ENCODE results near the gene MYF5.

GRCh38 chr12:80692114-80692513 is 24.6 kb upstream of the MYF5 start:
- TF ChIP-seq, protein P1, sequence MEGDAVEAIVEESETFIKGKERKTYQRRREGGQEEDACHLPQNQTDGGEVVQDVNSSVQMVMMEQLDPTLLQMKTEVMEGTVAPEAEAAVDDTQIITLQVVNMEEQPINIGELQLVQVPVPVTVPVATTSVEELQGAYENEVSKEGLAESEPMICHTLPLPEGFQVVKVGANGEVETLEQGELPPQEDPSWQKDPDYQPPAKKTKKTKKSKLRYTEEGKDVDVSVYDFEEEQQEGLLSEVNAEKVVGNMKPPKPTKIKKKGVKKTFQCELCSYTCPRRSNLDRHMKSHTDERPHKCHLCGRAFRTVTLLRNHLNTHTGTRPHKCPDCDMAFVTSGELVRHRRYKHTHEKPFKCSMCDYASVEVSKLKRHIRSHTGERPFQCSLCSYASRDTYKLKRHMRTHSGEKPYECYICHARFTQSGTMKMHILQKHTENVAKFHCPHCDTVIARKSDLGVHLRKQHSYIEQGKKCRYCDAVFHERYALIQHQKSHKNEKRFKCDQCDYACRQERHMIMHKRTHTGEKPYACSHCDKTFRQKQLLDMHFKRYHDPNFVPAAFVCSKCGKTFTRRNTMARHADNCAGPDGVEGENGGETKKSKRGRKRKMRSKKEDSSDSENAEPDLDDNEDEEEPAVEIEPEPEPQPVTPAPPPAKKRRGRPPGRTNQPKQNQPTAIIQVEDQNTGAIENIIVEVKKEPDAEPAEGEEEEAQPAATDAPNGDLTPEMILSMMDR (IDR thresholded peaks at IDR 0.05), result no peak
- no peak for TF ChIP-seq POLR2A (IDR thresholded peaks at IDR 0.05)

All from prostate gland (tissue), 2 donors.